MM.1S (cell line): ENCODE data around the gene CADM2.

Experiments used
- DNase-seq: peaks from one replicate; pipeline ENCODE4 v3.0.0-alpha.2; 2015
- H2AFZ ChIP-seq: fragments of 300-600 bp; sonication (generic); 2 replicates; pipeline ENCODE4 v1.6.0; 2016; ENCODE audit warnings: antibody characterized with exemption, low read length
- H3F3A ChIP-seq: fragments of 300-600 bp; sonication (generic); 2 replicates; pipeline ENCODE4 v1.6.1; 2016; ENCODE audit warnings: mild to moderate bottlenecking, antibody characterized with exemption, low read length, moderate library complexity, mixed read lengths; ENCODE audit not compliant: insufficient read depth
- H3K27ac ChIP-seq: fragments of 300-600 bp; sonication (generic); 2 replicates; pipeline ENCODE4 v1.5.1; 2016; ENCODE audit warnings: mild to moderate bottlenecking, low read length
- H3K27me3 ChIP-seq: fragments of 300-600 bp; sonication (generic); replicated peaks from 2 replicates; pipeline ENCODE4 v1.6.0; 2016; ENCODE audit warnings: low read length; ENCODE audit not compliant: insufficient read depth
- H3K36me3 ChIP-seq: fragments of 300-600 bp; sonication (generic); replicated peaks from 2 replicates; pipeline ENCODE4 v1.6.1; 2016; ENCODE audit warnings: mild to moderate bottlenecking, low read length, mixed read lengths; ENCODE audit not compliant: insufficient read depth
- H3K4me1 ChIP-seq: fragments of 300-600 bp; sonication (generic); 2 replicates; pipeline ENCODE4 v1.6.1; 2016; ENCODE audit warnings: low read length, mixed read lengths
- H3K4me2 ChIP-seq: fragments of 300-600 bp; sonication (generic); 2 replicates; pipeline ENCODE4 v1.6.0; 2016; ENCODE audit warnings: low read depth, low read length
- H3K4me3 ChIP-seq: fragments of 300-600 bp; sonication (generic); 2 replicates; pipeline ENCODE4 v1.5.1; 2016; ENCODE audit warnings: low read length, mixed read lengths
- H3K79me2 ChIP-seq: fragments of 300-600 bp; sonication (generic); 2 replicates; pipeline ENCODE4 v1.6.1; 2016; ENCODE audit warnings: mixed run types, low read length, mixed read lengths
- H3K9ac ChIP-seq: fragments of 300-600 bp; sonication (generic); 2 replicates; pipeline ENCODE4 v1.6.1; 2016; ENCODE audit warnings: low read length, mixed read lengths
- H3K9me2 ChIP-seq: fragments of 300-600 bp; sonication (generic); replicated peaks from 2 replicates; pipeline ENCODE4 v1.6.1; 2016; ENCODE audit warnings: mild to moderate bottlenecking, low read length, mixed read lengths; ENCODE audit not compliant: insufficient read depth
- H3K9me3 ChIP-seq: fragments of 300-600 bp; sonication (generic); replicated peaks from 2 replicates; pipeline ENCODE4 v1.6.1; 2016; ENCODE audit warnings: mild to moderate bottlenecking, low read length, mixed read lengths; ENCODE audit not compliant: insufficient read depth
- H4K20me1 ChIP-seq: fragments of 300-600 bp; sonication (generic); 2 replicates; pipeline ENCODE4 v1.6.1; 2016; ENCODE audit warnings: mild to moderate bottlenecking, low read length, moderate library complexity, mixed read lengths; ENCODE audit not compliant: insufficient read depth
- EZH2 ChIP-seq: fragments of 300-600 bp; sonication (generic); optimal IDR thresholded peaks from 2 replicates; pipeline ENCODE3; 2017; ENCODE audit warnings: low read depth, mild to moderate bottlenecking, antibody characterized with exemption, low read length, mixed read lengths
- EZH2phosphoT487 ChIP-seq: fragments of 300-600 bp; sonication (generic); IDR thresholded peaks from 2 replicates; pipeline ENCODE4 v1.6.1; 2018; ENCODE audit warnings: antibody characterized with exemption, low read length
- TF ChIP-seq, protein P1 (sequence below): fragments of 300-600 bp; sonication (generic); IDR thresholded peaks from 2 replicates; pipeline ENCODE4 v1.5.1; 2016; ENCODE audit warnings: antibody characterized with exemption, low read length, mixed read lengths

Gene CADM2

DNA sequence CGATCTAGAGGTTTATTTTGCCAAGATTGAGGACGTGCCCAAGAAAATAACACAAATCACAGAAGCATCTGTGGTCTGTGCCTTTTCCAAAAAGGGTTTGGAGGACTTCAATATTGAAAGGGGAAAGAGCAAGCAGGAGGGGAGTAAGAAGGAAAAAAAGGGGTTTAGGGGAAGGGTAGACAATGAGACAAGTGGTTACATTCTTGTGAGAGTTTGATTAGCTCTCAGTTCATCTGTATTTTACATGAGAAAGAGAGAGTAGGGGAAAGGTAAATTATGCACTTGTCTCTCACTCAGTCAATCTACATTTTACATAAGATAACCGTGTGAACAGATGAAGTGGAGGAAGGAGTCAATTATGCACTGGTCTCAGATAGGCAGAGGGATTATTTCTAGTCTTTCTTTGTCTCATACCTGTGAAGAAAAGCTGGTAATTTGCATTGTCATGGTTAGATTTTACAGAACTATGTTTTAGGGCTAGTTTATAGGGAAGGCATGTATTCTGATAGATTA, 931.3 kb downstream of the CADM2 start:
- Histone ChIP-seq H3K9me3 (no peaks in the 10 kb centered on the region), H3K4me3 (no peak overlapping the region), H3K36me3 (no peaks in the 10 kb centered on the region), H3K9ac (no peak overlapping the region), H3K27ac (no peak overlapping the region), H2AFZ (no peak overlapping the region), H3K4me2 (no peak overlapping the region), H3K4me1 (no peaks in the 10 kb centered on the region), H4K20me1 (no peaks in the 10 kb centered on the region), H3K27me3 (no peaks in the 10 kb centered on the region), H3K79me2 (no peaks in the 10 kb centered on the region), H3F3A (no peaks in the 10 kb centered on the region), H3K9me2 (no peaks in the 10 kb centered on the region)
- DNase-seq = no peak
- TF ChIP-seq, protein P1, sequence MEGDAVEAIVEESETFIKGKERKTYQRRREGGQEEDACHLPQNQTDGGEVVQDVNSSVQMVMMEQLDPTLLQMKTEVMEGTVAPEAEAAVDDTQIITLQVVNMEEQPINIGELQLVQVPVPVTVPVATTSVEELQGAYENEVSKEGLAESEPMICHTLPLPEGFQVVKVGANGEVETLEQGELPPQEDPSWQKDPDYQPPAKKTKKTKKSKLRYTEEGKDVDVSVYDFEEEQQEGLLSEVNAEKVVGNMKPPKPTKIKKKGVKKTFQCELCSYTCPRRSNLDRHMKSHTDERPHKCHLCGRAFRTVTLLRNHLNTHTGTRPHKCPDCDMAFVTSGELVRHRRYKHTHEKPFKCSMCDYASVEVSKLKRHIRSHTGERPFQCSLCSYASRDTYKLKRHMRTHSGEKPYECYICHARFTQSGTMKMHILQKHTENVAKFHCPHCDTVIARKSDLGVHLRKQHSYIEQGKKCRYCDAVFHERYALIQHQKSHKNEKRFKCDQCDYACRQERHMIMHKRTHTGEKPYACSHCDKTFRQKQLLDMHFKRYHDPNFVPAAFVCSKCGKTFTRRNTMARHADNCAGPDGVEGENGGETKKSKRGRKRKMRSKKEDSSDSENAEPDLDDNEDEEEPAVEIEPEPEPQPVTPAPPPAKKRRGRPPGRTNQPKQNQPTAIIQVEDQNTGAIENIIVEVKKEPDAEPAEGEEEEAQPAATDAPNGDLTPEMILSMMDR = no peak
- TF ChIP-seq EZH2 (no peak), EZH2phosphoT487 (no peak)

DNA sequence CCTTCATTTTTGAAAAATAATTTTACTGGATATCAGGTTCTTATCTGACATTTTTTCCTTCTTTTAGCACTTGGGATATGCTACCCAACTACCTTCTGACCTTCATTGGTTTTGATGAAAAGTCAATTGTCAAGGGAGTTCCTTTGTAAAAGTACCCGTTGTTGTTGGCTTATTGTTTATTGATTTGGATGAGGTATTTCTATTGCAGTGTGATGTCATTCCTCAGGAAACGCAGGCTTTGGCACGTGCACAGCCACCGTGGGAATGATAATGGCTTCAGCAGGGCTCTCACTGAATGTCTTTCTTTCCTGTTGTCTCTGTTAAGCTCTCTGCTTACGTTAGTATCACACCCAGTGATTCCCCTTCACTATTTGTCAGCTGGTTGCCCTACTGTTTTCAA, 944.6 kb downstream of the CADM2 start:
- H3K9me3 ChIP-seq = no peaks in the 10 kb centered on the region
- H3K4me2 ChIP-seq = no peak overlapping the region
- H3K36me3 ChIP-seq = no peaks in the 10 kb centered on the region
- H3K4me3 ChIP-seq = no peak overlapping the region
- DNase-seq = no peak
- no peaks in the 10 kb centered on the region for H3K27me3 ChIP-seq
- H3K9me2 ChIP-seq = no peaks in the 10 kb centered on the region
- H4K20me1 ChIP-seq = no peaks in the 10 kb centered on the region
- H3F3A ChIP-seq = no peaks in the 10 kb centered on the region
- no peak overlapping the region for H2AFZ ChIP-seq
- H3K79me2 ChIP-seq = no peaks in the 10 kb centered on the region
- no peak overlapping the region for H3K27ac ChIP-seq
- H3K4me1 ChIP-seq = no peaks in the 10 kb centered on the region
- TF ChIP-seq, protein P1 = no peak
- TF ChIP-seq EZH2 (no peak), EZH2phosphoT487 (no peak)
- no peak overlapping the region for H3K9ac ChIP-seq

DNA sequence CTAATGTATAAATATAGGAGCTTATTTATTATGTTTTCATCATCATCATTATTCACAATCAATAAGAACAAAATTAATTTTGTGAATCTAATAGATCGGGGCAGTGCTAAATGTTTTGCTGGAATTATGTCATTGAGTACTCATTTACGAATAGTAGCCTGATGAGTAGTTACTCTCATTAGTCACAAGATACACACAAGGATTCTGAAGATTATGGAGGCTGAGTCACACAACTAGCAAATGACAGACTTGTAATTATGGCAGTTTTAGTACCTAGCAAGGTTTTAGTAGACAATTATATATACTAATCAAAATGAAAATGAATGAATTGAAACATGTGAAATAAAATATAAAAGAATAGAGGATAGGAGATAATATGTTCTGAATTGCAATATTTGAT, 954.2 kb downstream of the CADM2 start:
- DNase-seq = no peak
- H3K27me3 ChIP-seq = no peaks in the 10 kb centered on the region
- H3K79me2 ChIP-seq = no peaks in the 10 kb centered on the region
- H2AFZ ChIP-seq = no peak overlapping the region
- H4K20me1 ChIP-seq = no peaks in the 10 kb centered on the region
- no peaks in the 10 kb centered on the region for H3K9me2 ChIP-seq
- H3K27ac ChIP-seq = no peak overlapping the region
- no peaks in the 10 kb centered on the region for H3K4me1 ChIP-seq
- TF ChIP-seq EZH2 = no peak
- TF ChIP-seq, protein P1 = no peak
- TF ChIP-seq EZH2phosphoT487 = no peak
- H3K4me2 ChIP-seq = no peak overlapping the region
- H3K36me3 ChIP-seq = no peaks in the 10 kb centered on the region
- H3K9ac ChIP-seq = no peak overlapping the region
- H3F3A ChIP-seq = no peaks in the 10 kb centered on the region
- H3K9me3 ChIP-seq = no peaks in the 10 kb centered on the region
- H3K4me3 ChIP-seq = no peak overlapping the region
